ENCODE measurements around the gene TRAPPC10. TPM values are rescaled to one million over a fixed set of nuclear protein-coding genes. Genes with fewer than 3 reads are reported as not detected.

Gene TRAPPC10
- total RNA-seq, 1 experiment from 2014 or later: 32.9 TPM

- H3K27me3 Mint-ChIP-seq (ENCODE audit: low read depth): no peaks in the 10 kb centered on the region
- H3K4me1 Mint-ChIP-seq: peaks cover 8 to 11% of the 10 kb centered on the region in 2 experiments
- H3K36me3 Mint-ChIP-seq (ENCODE audit: insufficient read depth in 1 of 3, low read depth in 3 of 3): no peaks in the 10 kb centered on the region
Measured at GRCh38 chr21:43978060-43978459, 34.0 kb upstream of the TRAPPC10 start.

More at GRCh38 chr21:43978060-43978459, 34.0 kb upstream of the TRAPPC10 start:
- no peak overlapping the region for H3K4ac ChIP-seq (ENCODE audit: low read depth, low read length)
- no peak overlapping the region for H3K23ac ChIP-seq (ENCODE audit: insufficient read length, low read depth, low read length)
- no peak overlapping the region for H2BK20ac ChIP-seq (ENCODE audit: low read depth, low read length, poor library complexity, severe bottlenecking)
- no peak overlapping the region for H3K18ac ChIP-seq (ENCODE audit: insufficient read length, low read depth, low read length)
- H3K56ac ChIP-seq (ENCODE audit: insufficient read length, low read depth, low read length): no peak overlapping the region
- Mint-ChIP-seq H3K27ac (no peak overlapping the region), H3K9me3 (peaks cover 4 to 5% of the 10 kb centered on the region in 2 experiments; a peak in 3 of 5 replicates), H3K4me3 (no peak overlapping the region)
- WGBS (ENCODE audit: extremely low coverage, insufficient read length, low lambda C conversion rate): no CpG with 5 or more reads among the region's 10 CpGs
- no peak overlapping the region for H4K8ac ChIP-seq (replicated peaks; ENCODE audit: insufficient read length, low read depth, low read length)
- no peak overlapping the region for H2AFZ ChIP-seq (ENCODE audit: low read length)
- no peaks in the 10 kb centered on the region; the same call in 1 of the 2 replicates for H3K4me1 ChIP-seq (ENCODE audit: insufficient read depth, low read length)
- H4K5ac ChIP-seq (ENCODE audit: insufficient read length, low read depth, low read length): no peak overlapping the region
- no peak for DNase-seq
- H2BK5ac ChIP-seq (ENCODE audit: insufficient read length, low read length): no peak overlapping the region
- H3K23me2 ChIP-seq (ENCODE audit: insufficient read length, low read depth, low read length, poor library complexity, severe bottlenecking): no peaks in the 10 kb centered on the region
- no peak overlapping the region for H4K91ac ChIP-seq (ENCODE audit: insufficient read length, low read depth, low read length)
- H3K79me2 ChIP-seq (ENCODE audit: insufficient read depth, low read length): no peaks in the 10 kb centered on the region
- no peak for TF ChIP-seq CTCF (conservative IDR thresholded peaks at IDR 0.05)
- no peak overlapping the region for H2BK12ac ChIP-seq (ENCODE audit: insufficient read length, low read depth, low read length)
- H3K9ac ChIP-seq (ENCODE audit: extremely low read depth, insufficient read length, low read length): no peak overlapping the region
- no peak overlapping the region for H2BK15ac ChIP-seq (ENCODE audit: low read depth, low read length)
- H3K27me3 ChIP-seq (ENCODE audit: insufficient read depth, low read length): no peaks in the 10 kb centered on the region
- H3K14ac ChIP-seq (ENCODE audit: insufficient read depth, low read length): no peak overlapping the region
- H3K4me2 ChIP-seq (ENCODE audit: insufficient read depth, insufficient read length, low read length): no peak overlapping the region
- H3K79me1 ChIP-seq (ENCODE audit: insufficient read depth, low read depth, low read length, poor library complexity, severe bottlenecking): no peaks in the 10 kb centered on the region
- H2BK120ac ChIP-seq (ENCODE audit: low read depth, low read length, poor library complexity, severe bottlenecking): no peak overlapping the region
- no peak overlapping the region for H3T11ph ChIP-seq (ENCODE audit: low read length)
- H3K27ac ChIP-seq (ENCODE audit: insufficient read length, low read depth, low read length): no peak overlapping the region
- H2AK5ac ChIP-seq (ENCODE audit: insufficient read length, low read length): no peak overlapping the region
- H3K9me3 ChIP-seq (ENCODE audit: control insufficient read depth, low read depth, low read length): no peaks in the 10 kb centered on the region
- no peaks in the 10 kb centered on the region for H4K20me1 ChIP-seq (ENCODE audit: control insufficient read depth, insufficient read depth, insufficient read length)

Measured in H9 (cell line).